Activated T-cell treated with anti-CD3 and anti-CD28 coated beads, Interleukin-2, amount 50 U/mL, for 24 hours (primary cell): Measurements from ENCODE around the gene PRKAG2.
"Not testable (repeated sequence)": the region's sequence is repeated elsewhere in the genome, so short reads cannot be mapped to it uniquely, and the experiment has no call there.

Source experiments
- DNase-seq: peaks from one replicate; pipeline ENCODE4 v3.0.0-alpha.2; 2020
- H3K27ac Mint-ChIP-seq: 2 replicates; pipeline ENCODE4 v1.8.0; 2020; ENCODE audit warnings: mild to moderate bottlenecking, mixed read lengths
- H3K27me3 Mint-ChIP-seq: 2 replicates; pipeline ENCODE4 v1.8.0; 2020; ENCODE audit warnings: mixed read lengths
- H3K36me3 Mint-ChIP-seq: 2 replicates; pipeline ENCODE4 v1.8.0; 2020; ENCODE audit warnings: low read depth, mixed read lengths
- H3K4me1 Mint-ChIP-seq: 2 replicates; pipeline ENCODE4 v1.8.0; 2020; ENCODE audit warnings: low read depth, mixed read lengths
- H3K4me3 Mint-ChIP-seq: 2 replicates; pipeline ENCODE4 v1.8.0; 2020; ENCODE audit warnings: mild to moderate bottlenecking, moderate library complexity, mixed read lengths
- H3K9me3 Mint-ChIP-seq: 2 replicates; pipeline ENCODE4 v1.8.0; 2020; ENCODE audit warnings: mixed read lengths

The PRKAG2 gene

GRCh38 chr7:151836191-151836926 is 40.6 kb downstream of the PRKAG2 start:
- Mint-ChIP-seq H3K4me3 (no peak overlapping the region), H3K36me3 (peaks cover 4% of the 10 kb centered on the region), H3K27ac (no peak overlapping the region), H3K4me1 (peaks cover 40% of the 10 kb centered on the region), H3K27me3 (no peaks in the 10 kb centered on the region), H3K9me3 (no peaks in the 10 kb centered on the region)
- no peak for DNase-seq

GRCh38 chr7:151835636-151836035 is 41.3 kb downstream of the PRKAG2 start:
- Mint-ChIP-seq H3K27ac (no peak overlapping the region), H3K36me3 (peaks cover 4% of the 10 kb centered on the region), H3K27me3 (no peaks in the 10 kb centered on the region), H3K4me3 (no peak overlapping the region), H3K9me3 (no peaks in the 10 kb centered on the region), H3K4me1 (peaks cover 40% of the 10 kb centered on the region)
- DNase-seq: no peak

GRCh38 chr7:151834271-151835035 is 42.5 kb downstream of the PRKAG2 start:
- H3K4me1 Mint-ChIP-seq: peaks cover 30% of the 10 kb centered on the region
- no peak overlapping the region for H3K4me3 Mint-ChIP-seq
- H3K9me3 Mint-ChIP-seq: no peaks in the 10 kb centered on the region
- DNase-seq: no peak
- H3K27me3 Mint-ChIP-seq: no peaks in the 10 kb centered on the region
- peaks cover 4% of the 10 kb centered on the region for H3K36me3 Mint-ChIP-seq
- H3K27ac Mint-ChIP-seq: peak overlapping the region; percentile 29

GRCh38 chr7:151833691-151834090 is 43.2 kb downstream of the PRKAG2 start:
- Mint-ChIP-seq H3K36me3 (peaks cover 4% of the 10 kb centered on the region), H3K4me1 (peaks cover 32% of the 10 kb centered on the region), H3K27me3 (no peaks in the 10 kb centered on the region), H3K27ac (no peak overlapping the region), H3K9me3 (no peaks in the 10 kb centered on the region), H3K4me3 (no peak overlapping the region)
- DNase-seq: no peak

GRCh38 chr7:151833213-151833651 is 43.7 kb downstream of the PRKAG2 start:
- DNase-seq: no peak
- H3K27ac Mint-ChIP-seq: no peak overlapping the region
- peaks cover 32% of the 10 kb centered on the region for H3K4me1 Mint-ChIP-seq
- no peak overlapping the region for H3K4me3 Mint-ChIP-seq
- no peaks in the 10 kb centered on the region for H3K27me3 Mint-ChIP-seq
- H3K9me3 Mint-ChIP-seq: no peaks in the 10 kb centered on the region
- H3K36me3 Mint-ChIP-seq: peaks cover 4% of the 10 kb centered on the region

- Mint-ChIP-seq H3K27me3 (no peaks in the 10 kb centered on the region), H3K4me3 (no peak overlapping the region), H3K9me3 (no peaks in the 10 kb centered on the region), H3K27ac (no peak overlapping the region), H3K4me1 (peaks cover 28% of the 10 kb centered on the region), H3K36me3 (peaks cover 4% of the 10 kb centered on the region)
- no peak for DNase-seq
Observed at GRCh38 chr7:151832656-151833055, 44.3 kb downstream of the PRKAG2 start.

- peaks cover 28% of the 10 kb centered on the region for H3K4me1 Mint-ChIP-seq
- no peak overlapping the region for H3K4me3 Mint-ChIP-seq
- H3K36me3 Mint-ChIP-seq: peaks cover 4% of the 10 kb centered on the region
- H3K9me3 Mint-ChIP-seq: no peaks in the 10 kb centered on the region
- H3K27me3 Mint-ChIP-seq: no peaks in the 10 kb centered on the region
- no peak for DNase-seq
- no peak overlapping the region for H3K27ac Mint-ChIP-seq
Observed at GRCh38 chr7:151832138-151832537, 44.8 kb downstream of the PRKAG2 start.

- Mint-ChIP-seq H3K4me1 (peaks cover 29% of the 10 kb centered on the region), H3K27me3 (no peaks in the 10 kb centered on the region), H3K36me3 (peaks cover 4% of the 10 kb centered on the region), H3K9me3 (no peaks in the 10 kb centered on the region), H3K4me3 (no peak overlapping the region), H3K27ac (no peak overlapping the region)
- DNase-seq: no peak
Observed at GRCh38 chr7:151831606-151832005, 45.3 kb downstream of the PRKAG2 start.

GRCh38 chr7:151830121-151830830 is 46.6 kb downstream of the PRKAG2 start:
- Mint-ChIP-seq H3K36me3 (peaks cover 4% of the 10 kb centered on the region), H3K9me3 (no peaks in the 10 kb centered on the region), H3K27me3 (no peaks in the 10 kb centered on the region), H3K4me3 (no peak overlapping the region), H3K27ac (no peak overlapping the region), H3K4me1 (peaks cover 31% of the 10 kb centered on the region)
- no peak for DNase-seq

- Mint-ChIP-seq H3K9me3 (no peaks in the 10 kb centered on the region), H3K4me1 (peaks cover 29% of the 10 kb centered on the region), H3K27me3 (no peaks in the 10 kb centered on the region), H3K4me3 (no peak overlapping the region), H3K27ac (no peak overlapping the region), H3K36me3 (peaks cover 4% of the 10 kb centered on the region)
- DNase-seq: no peak
Observed at GRCh38 chr7:151829707-151830106, 47.2 kb downstream of the PRKAG2 start.

GRCh38 chr7:151827620-151828019 is 49.3 kb downstream of the PRKAG2 start:
- Mint-ChIP-seq H3K36me3 (no peaks in the 10 kb centered on the region), H3K9me3 (no peaks in the 10 kb centered on the region), H3K27me3 (no peaks in the 10 kb centered on the region), H3K4me1 (peaks cover 18% of the 10 kb centered on the region), H3K4me3 (no peak overlapping the region), H3K27ac (no peak overlapping the region)
- DNase-seq: no peak

GRCh38 chr7:151826316-151826715 is 50.6 kb downstream of the PRKAG2 start:
- not testable (repeated sequence) for H3K9me3 Mint-ChIP-seq, H3K27me3 Mint-ChIP-seq, DNase-seq, H3K36me3 Mint-ChIP-seq, H3K27ac Mint-ChIP-seq, H3K4me3 Mint-ChIP-seq
- H3K4me1 Mint-ChIP-seq: peaks cover 18% of the 10 kb centered on the region

GRCh38 chr7:151825721-151826120 is 51.2 kb downstream of the PRKAG2 start:
- DNase-seq: no peak
- Mint-ChIP-seq H3K27ac (peak overlapping the region; percentile 59), H3K27me3 (no peaks in the 10 kb centered on the region), H3K36me3 (no peaks in the 10 kb centered on the region), H3K4me1 (peaks cover 18% of the 10 kb centered on the region), H3K9me3 (no peaks in the 10 kb centered on the region), H3K4me3 (no peak overlapping the region)

GRCh38 chr7:151824373-151824933 is 52.5 kb downstream of the PRKAG2 start:
- Mint-ChIP-seq H3K4me3 (no peak overlapping the region), H3K27ac (no peak overlapping the region), H3K27me3 (no peaks in the 10 kb centered on the region), H3K4me1 (peaks cover 17% of the 10 kb centered on the region), H3K9me3 (no peaks in the 10 kb centered on the region), H3K36me3 (no peaks in the 10 kb centered on the region)
- no peak for DNase-seq
